Ovary (tissue), 3 donors: ENCODE measurements around the gene ACVR1.

Experiments
- CTCF ChIP-seq, 3 donors: fragments of 450-650 bp in 2 of 3; fragments of 200-600 bp in 1 of 3; IDR thresholded peaks; one replicate each; pipeline versions ENCODE4 v1.5.1 to v1.8.0; 2016 to 2022; ENCODE audit warnings: antibody characterized with exemption in 3 of 3, mild to moderate bottlenecking in 1 of 3
- EP300 ChIP-seq: sonication (generic); formaldehyde crosslinking; IDR thresholded peaks from one replicate; pipeline ENCODE4 v1.6.1; 2017; ENCODE audit warnings: antibody characterized with exemption
- POLR2A ChIP-seq: fragments of 450-650 bp; IDR thresholded peaks from one replicate; pipeline ENCODE4 v1.6.1; 2017; ENCODE audit warnings: antibody characterized with exemption, mild to moderate bottlenecking, moderate library complexity
- donor health status: DM: no; HTN: no; CAD: no.

- TF ChIP-seq CTCF (IDR thresholded peaks at IDR 0.05) (no peak), POLR2A (no peak), EP300 (no peak)
These were observed 46.7 kb upstream of the ACVR1 start for GRCh38 chr2:157922815-157923214.
